Neural crest cell (in vitro differentiated cells): ENCODE data around the gene SKA2. TPM values are rescaled to one million over a fixed set of nuclear protein-coding genes. Genes with fewer than 3 reads are reported as not detected.

ENCODE experiments used
- DNase-seq: peaks from one replicate; pipeline ENCODE4 v3.0.0; 2021; ENCODE audit warnings: low read depth, mixed read lengths, low spot score
- H3K27ac Mint-ChIP-seq: one replicate; pipeline ENCODE4 v1.8.0; 2021; ENCODE audit warnings: mild to moderate bottlenecking, mixed read lengths; ENCODE audit not compliant: unreplicated experiment
- H3K27me3 Mint-ChIP-seq: 2 replicates; pipeline ENCODE4 v1.8.0; 2021; ENCODE audit warnings: low read depth, mild to moderate bottlenecking, mixed read lengths
- H3K36me3 Mint-ChIP-seq: 2 replicates; pipeline ENCODE4 v1.8.0; 2021; ENCODE audit warnings: low read depth, mild to moderate bottlenecking, mixed read lengths
- H3K4me1 Mint-ChIP-seq: 2 replicates; pipeline ENCODE4 v1.8.0; 2021; ENCODE audit warnings: mixed read lengths
- H3K4me3 Mint-ChIP-seq: one replicate; pipeline ENCODE4 v1.8.0; 2021; ENCODE audit warnings: mild to moderate bottlenecking, mixed read lengths
- H3K9me3 Mint-ChIP-seq: 2 replicates; pipeline ENCODE4 v1.8.0; 2021; ENCODE audit warnings: mixed read lengths
- total RNA-seq: library from RNA; stranded (reverse); gene quantifications from 2 replicates; pipeline ENCODE4 v1.2.1, GENCODE V29; 2021
- TF ChIP-seq, protein P1 (sequence below): fragments of 200-600 bp; sonication (generic); conservative IDR thresholded peaks from 2 replicates; pipeline ENCODE4 v1.5.0; 2021; ENCODE audit warnings: antibody characterized with exemption, mild to moderate bottlenecking

SKA2 gene
- total RNA-seq, 1 donor from 2014 or later = 119 TPM

DNA sequence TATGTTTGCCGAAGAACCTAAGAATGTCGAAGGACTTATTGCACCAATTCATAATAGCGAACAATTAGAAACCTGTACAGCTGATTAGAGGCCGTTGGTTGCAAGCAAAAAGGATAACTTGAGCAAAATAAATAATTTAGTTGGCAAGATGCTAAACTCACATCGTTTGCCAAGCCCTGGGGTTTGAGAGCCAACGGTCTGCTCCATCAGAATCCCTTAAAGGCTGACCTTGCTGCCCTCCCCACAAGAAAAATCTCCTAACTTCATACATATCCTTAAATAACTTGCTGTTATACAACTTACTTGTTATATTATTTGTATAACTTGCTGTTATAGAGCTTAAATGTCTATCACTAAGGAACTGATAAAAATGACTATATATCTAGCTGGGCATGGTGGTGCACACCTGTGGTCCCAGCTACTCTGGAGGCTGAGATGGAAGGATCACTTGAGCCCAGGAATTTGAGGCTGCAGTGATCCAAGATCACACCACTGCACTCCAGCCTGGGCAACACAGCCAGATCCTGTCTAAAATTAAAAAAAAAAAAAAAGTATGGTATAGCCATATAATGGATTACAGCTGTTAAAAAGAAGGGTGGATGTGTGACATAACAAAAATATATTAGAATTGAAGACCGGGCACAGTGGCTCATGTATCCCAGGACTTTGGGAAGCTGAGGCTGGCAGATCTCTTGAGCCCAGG, 46.4 kb downstream of the SKA2 start:
- no peaks in the 10 kb centered on the region for H3K9me3 Mint-ChIP-seq
- DNase-seq = no peak
- TF ChIP-seq, protein P1, sequence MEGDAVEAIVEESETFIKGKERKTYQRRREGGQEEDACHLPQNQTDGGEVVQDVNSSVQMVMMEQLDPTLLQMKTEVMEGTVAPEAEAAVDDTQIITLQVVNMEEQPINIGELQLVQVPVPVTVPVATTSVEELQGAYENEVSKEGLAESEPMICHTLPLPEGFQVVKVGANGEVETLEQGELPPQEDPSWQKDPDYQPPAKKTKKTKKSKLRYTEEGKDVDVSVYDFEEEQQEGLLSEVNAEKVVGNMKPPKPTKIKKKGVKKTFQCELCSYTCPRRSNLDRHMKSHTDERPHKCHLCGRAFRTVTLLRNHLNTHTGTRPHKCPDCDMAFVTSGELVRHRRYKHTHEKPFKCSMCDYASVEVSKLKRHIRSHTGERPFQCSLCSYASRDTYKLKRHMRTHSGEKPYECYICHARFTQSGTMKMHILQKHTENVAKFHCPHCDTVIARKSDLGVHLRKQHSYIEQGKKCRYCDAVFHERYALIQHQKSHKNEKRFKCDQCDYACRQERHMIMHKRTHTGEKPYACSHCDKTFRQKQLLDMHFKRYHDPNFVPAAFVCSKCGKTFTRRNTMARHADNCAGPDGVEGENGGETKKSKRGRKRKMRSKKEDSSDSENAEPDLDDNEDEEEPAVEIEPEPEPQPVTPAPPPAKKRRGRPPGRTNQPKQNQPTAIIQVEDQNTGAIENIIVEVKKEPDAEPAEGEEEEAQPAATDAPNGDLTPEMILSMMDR = no peak
- H3K36me3 Mint-ChIP-seq = peaks cover 14% of the 10 kb centered on the region
- H3K4me1 Mint-ChIP-seq = peaks cover 31% of the 10 kb centered on the region
- H3K27me3 Mint-ChIP-seq = peaks cover 3% of the 10 kb centered on the region
- no peak overlapping the region for H3K27ac Mint-ChIP-seq
- H3K4me3 Mint-ChIP-seq = peak overlapping the region; percentile 65

GRCh38 chr17:59107306-59107670, 47.7 kb downstream of the SKA2 start:
- Mint-ChIP-seq H3K36me3 (peaks cover 14% of the 10 kb centered on the region), H3K4me1 (peaks cover 31% of the 10 kb centered on the region), H3K27ac (peak overlapping the region; percentile 94), H3K4me3 (peak overlapping the region; percentile 93), H3K27me3 (peaks cover 3% of the 10 kb centered on the region), H3K9me3 (no peaks in the 10 kb centered on the region)
- DNase-seq = no peak
- TF ChIP-seq, protein P1 = no peak

DNA sequence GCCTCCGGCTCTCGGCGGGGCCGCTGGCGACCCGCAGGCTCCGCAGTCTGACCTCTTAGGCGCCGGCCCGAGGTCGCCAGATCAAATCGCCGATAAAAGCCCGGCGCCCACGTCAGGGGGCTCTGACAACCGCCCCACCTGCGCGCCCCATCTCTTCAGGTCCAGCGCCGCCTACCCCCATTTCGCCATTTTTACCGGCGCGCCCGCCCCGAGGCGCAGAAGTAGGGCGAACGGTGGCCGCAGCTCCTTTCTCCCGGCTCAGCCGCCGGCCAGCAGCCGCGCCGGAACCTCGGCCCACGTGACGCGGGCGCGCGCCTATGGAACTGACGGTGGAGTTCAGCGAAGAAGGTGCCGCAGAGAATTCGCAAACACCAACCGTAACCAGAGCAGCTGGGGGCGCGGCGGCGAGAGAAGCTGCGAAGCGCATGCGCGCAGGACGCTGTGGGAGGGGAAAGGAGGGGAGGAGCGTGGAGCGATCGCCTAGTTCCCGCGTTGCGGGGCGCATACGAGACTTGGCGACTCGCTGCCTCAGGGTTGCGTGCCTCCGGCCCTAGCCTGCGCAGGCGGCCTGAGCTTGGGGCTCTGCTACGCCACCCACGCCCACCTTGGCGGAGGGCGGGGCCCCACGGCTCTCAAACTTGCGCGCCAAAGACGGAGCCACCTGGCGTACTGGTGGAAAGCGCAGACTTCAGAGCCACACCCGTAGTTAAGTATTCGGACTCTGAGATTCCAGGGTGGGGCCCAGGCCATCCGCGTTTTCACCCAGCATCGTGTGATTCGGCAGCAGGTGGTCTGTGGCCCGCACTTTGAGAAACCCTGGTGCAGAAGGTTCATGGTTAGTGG, 48.3 kb downstream of the SKA2 start, which contains the start of gene TRIM37:
Gene TRIM37 (minus strand): TSS at position 418 of the 843 bp plus-strand sequence. CDS start 419 bp downstream, outside the sequence.
- H3K4me3 Mint-ChIP-seq = peak within 1 kb of the TSS; percentile 93
- peak; percentile 99 for DNase-seq
- no peaks in the 10 kb centered on the region for H3K9me3 Mint-ChIP-seq
- peaks cover 31% of the 10 kb centered on the region for H3K4me1 Mint-ChIP-seq
- TF ChIP-seq, protein P1 = peak; percentile 23
- H3K27ac Mint-ChIP-seq = peak within 1 kb of the TSS; percentile 94
- H3K27me3 Mint-ChIP-seq = peaks cover 3% of the 10 kb centered on the region
- peaks cover 14% of the 10 kb centered on the region for H3K36me3 Mint-ChIP-seq

DNA sequence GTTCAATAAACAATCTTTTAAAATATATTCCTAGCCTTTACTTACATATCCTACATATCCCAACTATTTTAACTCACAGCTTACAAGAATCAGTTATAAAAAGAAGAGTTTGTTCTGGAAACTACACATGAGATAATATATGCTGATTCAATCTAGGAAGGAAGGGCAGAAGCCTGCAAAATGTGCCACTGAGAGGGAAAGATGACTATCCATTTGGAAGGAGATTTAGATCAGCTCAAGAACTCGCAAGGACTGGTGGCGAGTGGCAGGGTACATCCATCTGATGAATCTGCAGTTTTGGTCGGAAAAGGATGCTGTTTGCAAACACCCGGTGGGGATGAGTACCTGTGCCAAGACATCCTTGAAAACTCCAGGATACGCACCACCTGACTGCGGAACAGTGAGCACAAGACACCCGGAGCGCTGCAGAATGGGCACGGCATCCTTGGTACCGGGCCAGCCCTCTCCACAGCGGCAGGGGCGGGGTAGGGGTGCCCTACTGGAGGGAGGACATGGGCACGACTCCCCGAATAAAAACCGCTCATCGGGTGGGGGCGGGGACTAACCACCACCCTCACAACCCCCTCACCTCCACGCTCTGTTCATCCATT, 49.0 kb downstream of the SKA2 start:
- Mint-ChIP-seq H3K4me1 (peaks cover 31% of the 10 kb centered on the region), H3K36me3 (peaks cover 11% of the 10 kb centered on the region), H3K27me3 (peaks cover 3% of the 10 kb centered on the region), H3K4me3 (peak overlapping the region; percentile 93), H3K27ac (peak overlapping the region; percentile 93), H3K9me3 (no peaks in the 10 kb centered on the region)
- no peak for DNase-seq
- TF ChIP-seq, protein P1 = no peak

- TF ChIP-seq, protein P1 = no peak
- no peaks in the 10 kb centered on the region for H3K27me3 Mint-ChIP-seq
- H3K9me3 Mint-ChIP-seq = peaks cover 10% of the 10 kb centered on the region
- no peak for DNase-seq
- H3K4me1 Mint-ChIP-seq = peaks cover 19% of the 10 kb centered on the region
- no peak overlapping the region for H3K4me3 Mint-ChIP-seq
- no peak overlapping the region for H3K27ac Mint-ChIP-seq
- peaks cover 17% of the 10 kb centered on the region for H3K36me3 Mint-ChIP-seq
Observed at GRCh38 chr17:59101178-59101577, 53.8 kb downstream of the SKA2 start.
